Myocyte (in vitro differentiated cells): ENCODE results near the gene LYPLA2. TPM values are rescaled to one million over a fixed set of nuclear protein-coding genes. Genes with fewer than 3 reads are reported as not detected.
"Not testable (repeated sequence)": the region's sequence is repeated elsewhere in the genome, so short reads cannot be mapped to it uniquely, and the experiment has no call there.

ENCODE experiments used
- DNase-seq: peaks from one replicate; pipeline ENCODE4 v3.0.0-alpha.2; 2012; ENCODE audit warnings: low read depth
- total RNA-seq: library from RNA; depleted of rRNA; stranded (reverse); fragments of >200 nt; gene quantifications from 2 replicates; pipeline ENCODE4 v1.2.3, GENCODE V29; 2014

The LYPLA2 gene
- total RNA-seq, 1 donor from 2014 or later = 52.5 TPM

DNA sequence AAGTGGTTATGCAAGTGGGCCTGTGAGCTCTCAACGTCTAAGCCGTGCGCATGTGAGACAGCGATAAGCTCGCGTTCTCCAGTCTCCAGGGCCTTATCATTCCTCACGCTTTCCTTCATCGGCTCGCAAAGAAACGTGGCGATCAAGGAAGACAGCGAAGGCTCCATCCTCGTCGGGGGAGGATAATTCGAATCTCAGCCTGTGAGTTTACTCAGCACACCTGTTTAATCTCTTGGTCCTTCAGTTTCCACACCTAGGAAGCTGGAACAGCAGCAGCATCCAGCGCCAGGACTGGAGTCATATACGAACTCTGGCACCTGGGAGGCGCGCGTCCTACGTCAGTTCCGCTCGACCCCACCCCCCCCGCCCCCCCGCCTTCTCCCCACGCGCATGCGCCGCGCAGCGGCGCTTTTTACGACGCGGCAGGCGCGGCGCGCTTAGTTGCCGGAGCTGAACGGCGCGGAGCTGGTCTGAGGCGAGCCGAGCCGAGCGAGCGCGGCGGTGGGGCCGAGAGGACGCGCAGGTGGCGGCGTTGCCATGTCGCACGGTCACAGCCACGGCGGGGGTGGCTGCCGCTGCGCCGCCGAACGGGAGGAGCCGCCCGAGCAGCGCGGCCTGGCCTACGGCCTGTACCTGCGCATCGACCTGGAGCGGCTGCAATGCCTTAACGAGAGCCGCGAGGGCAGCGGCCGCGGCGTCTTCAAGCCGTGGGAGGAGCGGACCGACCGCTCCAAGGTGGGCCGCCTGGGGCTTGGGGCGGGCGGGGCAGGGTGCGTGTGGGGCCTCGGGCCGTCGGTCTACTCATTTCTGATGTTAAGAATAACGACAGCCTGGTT is 12.7 kb upstream of the LYPLA2 start, which contains the start of gene PITHD1:
TSS of gene PITHD1 (plus strand) at position 440 of the 836 bp plus-strand sequence. CDS start at position 538, 98 bp downstream.
- peak; percentile 83 for DNase-seq

DNA sequence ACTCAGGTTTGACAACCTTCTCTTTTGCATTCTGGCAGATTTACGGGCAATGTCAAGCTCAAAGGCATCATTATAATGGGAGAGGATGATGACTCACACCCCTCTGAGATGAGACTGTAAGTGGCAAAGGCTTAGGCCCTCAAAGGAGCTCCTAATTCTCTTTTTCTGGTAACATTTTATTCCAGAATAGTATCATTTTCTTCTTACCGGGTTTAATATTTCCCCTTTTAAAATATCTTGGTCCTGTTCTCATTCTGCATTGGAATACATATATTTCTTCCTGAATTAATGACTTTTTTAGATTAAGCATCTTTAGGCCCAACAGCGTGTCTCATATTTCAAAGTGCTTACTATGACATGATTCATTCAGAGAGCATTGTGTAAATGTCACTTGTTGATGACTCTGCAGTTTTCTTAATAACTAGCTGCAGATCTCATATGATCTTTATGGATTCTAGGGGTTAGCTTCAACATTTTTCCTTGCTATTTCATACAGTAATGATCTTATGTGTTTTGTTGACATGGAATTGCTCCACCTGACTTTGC is 11.0 kb upstream of the LYPLA2 start:
- DNase-seq = no peak

DNA sequence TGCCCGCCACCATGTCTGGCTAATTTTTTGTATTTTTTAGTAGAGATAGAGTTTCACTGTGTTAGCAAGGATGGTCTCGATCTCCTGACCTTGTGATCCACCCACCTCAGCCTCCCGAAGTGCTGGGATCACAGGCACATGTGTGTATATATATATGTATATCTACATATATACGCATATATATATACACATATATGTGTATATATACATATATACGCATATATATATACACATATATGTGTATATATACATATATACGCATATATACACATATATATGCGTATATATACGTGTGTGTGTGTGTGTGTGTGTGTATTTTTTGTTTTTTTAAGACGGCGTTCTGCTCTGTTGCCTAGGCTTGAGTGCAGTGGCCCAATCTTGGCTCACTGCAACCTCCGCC is 7.8 kb upstream of the LYPLA2 start:
- DNase-seq = not testable (repeated sequence)

DNA sequence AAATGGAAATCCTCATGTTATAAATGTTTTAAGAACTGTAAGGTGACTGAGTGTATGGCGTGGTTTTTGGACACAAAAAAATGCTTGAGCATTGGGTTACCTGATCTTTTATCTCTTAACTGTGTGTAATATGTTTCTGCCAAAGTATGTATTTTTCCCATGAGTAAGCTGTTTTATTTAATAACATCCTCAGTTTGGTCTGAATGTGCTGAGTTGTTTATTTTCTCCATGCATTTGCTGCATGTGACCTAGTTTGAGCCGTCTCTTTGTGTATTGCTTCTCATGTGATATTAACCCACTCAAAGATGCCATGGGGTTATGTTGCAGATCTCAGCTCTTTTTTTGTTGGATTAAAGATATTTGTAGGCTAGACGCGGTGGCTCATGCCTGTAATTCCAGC is 6.1 kb upstream of the LYPLA2 start:
- no peak for DNase-seq

DNA sequence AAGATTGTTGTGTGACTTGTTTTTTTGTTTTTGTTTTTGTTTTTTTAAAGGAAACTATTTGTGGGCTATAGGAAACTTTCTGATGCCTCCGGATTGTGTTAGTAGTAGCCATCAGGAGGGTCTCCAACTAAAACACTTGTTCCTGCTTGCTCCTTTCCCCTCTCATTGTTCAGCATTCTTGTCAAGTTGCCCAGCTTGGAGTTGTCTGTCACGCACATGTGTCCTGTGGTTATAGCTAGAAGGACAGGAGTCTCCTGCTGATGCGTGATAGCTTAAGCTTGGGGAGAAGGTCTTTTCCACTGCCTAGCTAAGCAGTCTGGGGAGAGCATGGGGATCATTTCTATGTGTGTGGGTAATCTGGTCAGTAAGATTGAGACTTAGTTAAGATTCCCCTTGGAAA is 3.2 kb upstream of the LYPLA2 start:
- DNase-seq = peak; percentile 72

DNA sequence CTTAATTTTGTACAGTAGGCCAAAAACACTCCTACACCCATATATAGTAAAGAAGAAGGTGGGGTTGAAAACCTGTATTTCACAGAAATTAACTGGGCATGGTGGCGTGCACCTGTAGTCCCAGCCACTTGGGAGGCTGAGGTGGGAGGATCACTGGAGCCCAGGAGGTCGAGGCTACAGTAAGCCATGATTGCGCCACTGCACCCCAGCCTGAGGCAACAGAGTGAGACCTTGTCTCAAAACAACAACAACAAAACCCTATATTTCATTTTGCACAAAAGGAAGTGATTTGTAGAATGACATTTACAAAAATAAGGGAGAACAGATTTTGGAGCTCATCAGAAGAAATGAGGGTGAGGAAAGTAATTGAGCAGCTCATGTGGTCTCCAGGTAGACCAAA is 2.2 kb upstream of the LYPLA2 start:
- DNase-seq = no peak

DNA sequence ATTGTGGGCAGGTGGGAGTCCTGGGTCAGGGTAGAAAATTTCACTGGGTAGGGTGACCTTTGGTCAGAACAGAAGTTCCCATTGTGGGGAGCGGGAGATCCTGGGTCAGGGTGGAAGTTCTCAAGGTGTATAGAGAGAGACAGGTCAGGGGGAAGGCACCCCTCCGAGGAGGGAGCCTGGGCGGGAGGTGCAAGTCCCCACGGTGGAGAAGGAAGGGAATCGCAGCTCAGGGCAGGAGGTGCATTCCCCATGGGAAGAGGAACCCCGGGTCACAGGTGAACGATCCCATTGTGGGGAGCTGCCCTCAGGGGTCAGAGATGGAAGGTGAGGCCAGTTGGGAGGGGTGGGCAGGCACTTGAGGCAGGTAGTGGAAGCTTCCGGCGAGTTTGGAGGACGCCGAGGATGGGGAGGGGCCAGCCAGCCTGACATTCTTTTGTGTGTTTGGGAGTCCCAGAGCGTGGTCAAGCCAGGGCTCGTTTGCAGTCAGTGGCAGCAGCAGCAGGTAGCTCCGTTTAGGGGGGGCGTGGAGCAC is 637 bp downstream of the LYPLA2 start:
- DNase-seq = no peak

DNA sequence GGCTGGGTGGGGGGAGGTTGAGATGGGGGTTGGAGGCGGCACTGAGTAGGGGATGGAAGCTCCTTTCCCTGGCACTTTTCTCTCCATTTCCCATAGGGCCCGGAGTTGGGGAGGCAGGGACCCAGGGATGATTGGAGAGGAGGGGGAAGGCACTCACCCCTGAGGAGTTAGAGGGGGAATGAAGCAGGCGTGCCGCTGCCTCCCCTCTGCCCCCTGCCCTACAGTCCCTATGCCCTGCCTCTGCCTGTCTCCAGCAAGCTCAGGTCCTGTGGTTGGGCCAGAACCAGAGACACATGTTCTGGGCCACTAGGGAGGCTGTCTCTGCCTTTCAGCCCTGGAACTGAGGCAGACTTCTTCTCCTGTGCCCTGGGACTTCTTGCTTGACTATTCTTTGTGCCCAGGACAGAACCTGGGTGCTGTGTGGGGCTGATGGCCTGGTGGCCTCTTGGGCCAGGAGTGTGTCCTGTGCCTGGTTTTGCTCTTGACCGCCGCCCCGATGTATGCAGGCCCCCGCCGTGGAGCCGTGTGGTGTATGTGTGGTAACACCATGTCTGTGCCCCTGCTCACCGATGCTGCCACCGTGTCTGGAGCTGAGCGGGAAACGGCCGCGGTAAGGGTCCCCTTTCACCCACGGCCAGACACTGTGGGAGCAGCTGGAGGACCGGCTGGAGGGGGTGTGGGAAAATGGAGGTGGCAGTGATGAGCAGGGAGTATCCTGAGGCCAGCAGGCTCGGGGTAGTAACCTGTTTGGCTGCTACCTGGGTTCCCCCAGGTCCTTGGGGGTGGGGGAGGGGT is 1.4 kb downstream of the LYPLA2 start:
- no peak for DNase-seq

DNA sequence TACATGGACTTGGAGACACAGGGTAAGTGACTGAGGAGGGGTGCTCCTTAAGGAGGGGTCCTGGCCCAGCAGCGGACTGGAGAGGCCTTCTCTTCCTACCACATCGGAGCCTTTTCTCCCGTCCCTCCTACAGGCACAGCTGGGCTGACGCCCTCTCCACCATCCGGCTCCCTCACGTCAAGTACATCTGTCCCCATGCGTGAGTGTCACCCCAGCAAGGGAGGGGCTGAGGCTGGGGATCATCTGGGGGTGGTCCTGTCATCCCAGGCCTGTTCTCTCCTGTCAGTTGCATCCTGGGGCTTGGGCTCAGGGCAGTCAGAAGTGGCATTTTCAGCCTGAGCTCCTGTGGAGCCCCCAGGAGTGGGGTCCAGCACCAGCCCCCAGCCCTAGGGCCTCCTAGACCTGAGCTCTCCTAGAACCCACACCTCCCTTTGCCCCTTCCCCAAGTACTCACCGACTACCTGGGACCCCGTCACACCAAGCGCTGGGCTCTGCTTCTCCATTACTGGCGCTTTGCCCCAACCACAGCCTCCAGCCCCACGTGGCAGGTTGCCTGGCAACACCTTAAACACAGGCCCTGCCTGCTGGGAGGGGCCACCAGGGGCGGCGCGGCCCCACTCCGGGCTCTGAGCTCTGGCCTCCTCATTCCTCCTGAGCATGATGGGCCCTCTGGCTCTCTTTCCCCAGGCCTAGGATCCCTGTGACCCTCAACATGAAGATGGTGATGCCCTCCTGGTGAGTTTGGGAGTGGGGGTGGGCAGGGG is 2.3 kb downstream of the LYPLA2 start:
- no peak for DNase-seq

DNA sequence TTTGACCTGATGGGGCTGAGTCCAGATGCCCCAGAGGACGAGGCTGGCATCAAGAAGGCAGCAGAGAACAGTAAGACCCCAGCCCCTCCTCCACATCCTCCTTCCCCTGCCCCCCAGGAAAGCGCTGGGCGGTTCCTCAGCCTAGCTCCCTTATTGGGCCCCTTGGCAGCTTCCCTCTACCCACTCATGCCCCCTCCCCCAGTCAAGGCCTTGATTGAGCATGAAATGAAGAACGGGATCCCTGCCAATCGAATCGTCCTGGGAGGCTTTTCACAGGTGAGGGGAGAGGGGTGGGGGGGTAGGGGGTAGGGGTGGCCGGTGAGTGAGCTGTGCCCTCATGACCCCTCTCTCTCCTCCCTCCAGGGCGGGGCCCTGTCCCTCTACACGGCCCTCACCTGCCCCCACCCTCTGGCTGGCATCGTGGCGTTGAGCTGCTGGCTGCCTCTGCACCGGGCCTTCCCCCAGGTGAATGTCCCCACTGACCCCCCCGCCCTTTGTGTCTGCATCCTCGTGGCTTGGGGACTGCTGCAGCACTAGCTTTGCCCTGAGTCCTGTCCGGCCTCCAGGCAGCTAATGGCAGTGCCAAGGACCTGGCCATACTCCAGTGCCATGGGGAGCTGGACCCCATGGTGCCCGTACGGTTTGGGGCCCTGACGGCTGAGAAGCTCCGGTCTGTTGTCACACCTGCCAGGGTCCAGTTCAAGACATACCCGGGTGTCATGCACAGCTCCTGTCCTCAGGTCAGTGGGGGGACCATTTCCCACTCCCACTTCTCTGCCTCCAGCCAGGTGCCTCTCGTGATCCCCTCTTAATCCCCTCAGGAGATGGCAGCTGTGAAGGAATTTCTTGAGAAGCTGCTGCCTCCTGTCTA is 3.2 kb downstream of the LYPLA2 start:
- DNase-seq = no peak

DNA sequence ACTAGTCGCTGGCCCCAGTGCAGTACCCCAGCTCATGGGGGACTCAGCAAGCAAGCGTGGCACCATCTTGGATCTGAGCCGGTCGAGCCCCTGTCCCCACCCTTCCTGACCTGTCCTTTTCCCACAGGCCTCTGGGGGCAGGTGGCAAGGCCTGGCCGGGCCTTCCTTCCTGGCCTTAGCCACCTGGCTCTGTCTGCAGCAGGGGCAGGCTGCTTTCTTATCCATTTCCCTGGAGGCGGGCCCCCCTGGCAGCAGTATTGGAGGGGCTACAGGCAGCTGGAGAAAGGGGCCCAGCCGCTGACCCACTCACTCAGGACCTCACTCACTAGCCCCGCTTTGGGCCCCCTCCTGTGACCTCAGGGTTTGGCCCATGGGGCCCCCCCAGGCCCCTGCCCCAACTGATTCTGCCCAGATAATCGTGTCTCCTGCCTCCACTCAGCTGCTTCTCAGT is 3.8 kb downstream of the LYPLA2 start:
- not testable (repeated sequence) for DNase-seq

DNA sequence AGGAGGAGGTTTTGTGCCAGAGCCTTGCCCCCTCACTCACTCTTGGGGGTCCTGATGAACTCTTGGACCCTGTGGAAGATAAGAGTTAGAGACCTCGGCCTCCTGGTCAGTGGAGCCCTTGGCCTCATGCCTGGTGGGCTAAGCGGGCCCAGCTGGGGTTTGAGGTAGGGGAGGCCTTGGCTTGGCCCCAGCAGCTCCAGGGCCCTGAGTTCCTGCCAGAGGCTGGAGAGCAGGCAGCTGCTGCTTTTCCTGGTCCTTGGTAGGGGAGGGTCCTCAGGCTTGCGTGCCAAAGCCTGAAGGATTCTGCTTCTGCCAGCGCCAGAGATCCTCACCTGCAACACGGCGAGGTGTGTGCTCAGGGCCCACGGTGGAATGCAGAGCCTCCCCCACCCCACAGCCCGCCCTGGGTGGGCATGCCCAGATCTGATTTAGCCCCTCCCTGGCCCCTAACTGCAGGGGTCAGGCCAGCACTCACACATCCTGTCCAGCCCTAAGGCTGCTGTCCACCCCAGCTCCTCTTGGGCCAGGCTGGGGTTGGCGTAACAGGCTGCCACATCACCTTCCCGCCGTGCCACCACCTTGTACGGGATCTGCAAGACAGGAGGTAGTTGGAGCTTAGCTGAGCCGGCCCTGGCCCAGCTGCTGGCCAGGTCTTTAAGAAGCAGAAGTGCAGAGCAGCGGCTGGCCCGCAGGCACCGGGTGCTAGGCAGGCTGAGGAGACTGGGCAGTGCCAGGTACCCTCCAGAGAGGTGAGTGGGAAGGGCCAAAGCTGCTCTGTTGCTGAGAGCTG is 4.9 kb downstream of the LYPLA2 start:
- no peak for DNase-seq

DNA sequence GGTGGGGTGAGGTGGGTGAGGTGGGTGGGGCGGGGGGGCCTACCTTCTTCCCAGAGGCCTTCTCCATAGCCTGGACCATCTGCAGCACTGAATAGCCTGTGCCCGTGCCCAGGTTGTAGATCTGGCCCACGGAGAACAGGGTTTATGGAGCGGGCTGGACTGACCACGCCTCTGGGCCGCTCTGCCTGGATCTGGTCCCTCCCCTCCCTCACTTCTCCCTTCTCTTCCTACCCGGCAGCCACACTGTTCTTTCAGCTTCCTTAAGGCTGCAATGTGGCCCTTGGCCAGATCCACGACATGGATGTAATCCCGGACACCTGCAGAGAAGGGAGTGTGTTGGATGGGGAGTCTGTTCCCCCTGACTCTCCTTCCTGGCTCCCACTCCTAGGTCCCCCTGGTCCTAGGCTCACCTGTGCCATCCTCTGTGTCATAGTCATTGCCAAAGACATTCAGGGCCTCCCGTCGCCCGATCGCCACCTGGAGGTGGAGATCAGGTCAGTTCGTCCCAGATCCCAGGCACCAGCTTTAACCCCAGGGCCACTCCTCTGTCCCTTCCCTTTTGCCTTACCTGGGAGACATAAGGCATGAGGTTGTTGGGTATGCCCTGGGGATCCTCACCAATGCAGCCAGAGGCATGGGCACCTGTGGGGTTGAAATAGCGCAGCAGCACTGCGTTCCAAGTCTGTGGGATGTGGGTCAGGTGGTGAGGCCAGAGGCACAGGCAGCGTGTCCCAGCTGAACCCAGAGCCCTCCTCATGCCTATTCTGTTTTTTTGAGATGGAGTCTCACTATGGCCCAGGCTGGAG is 5.7 kb downstream of the LYPLA2 start:
- DNase-seq = no peak

DNA sequence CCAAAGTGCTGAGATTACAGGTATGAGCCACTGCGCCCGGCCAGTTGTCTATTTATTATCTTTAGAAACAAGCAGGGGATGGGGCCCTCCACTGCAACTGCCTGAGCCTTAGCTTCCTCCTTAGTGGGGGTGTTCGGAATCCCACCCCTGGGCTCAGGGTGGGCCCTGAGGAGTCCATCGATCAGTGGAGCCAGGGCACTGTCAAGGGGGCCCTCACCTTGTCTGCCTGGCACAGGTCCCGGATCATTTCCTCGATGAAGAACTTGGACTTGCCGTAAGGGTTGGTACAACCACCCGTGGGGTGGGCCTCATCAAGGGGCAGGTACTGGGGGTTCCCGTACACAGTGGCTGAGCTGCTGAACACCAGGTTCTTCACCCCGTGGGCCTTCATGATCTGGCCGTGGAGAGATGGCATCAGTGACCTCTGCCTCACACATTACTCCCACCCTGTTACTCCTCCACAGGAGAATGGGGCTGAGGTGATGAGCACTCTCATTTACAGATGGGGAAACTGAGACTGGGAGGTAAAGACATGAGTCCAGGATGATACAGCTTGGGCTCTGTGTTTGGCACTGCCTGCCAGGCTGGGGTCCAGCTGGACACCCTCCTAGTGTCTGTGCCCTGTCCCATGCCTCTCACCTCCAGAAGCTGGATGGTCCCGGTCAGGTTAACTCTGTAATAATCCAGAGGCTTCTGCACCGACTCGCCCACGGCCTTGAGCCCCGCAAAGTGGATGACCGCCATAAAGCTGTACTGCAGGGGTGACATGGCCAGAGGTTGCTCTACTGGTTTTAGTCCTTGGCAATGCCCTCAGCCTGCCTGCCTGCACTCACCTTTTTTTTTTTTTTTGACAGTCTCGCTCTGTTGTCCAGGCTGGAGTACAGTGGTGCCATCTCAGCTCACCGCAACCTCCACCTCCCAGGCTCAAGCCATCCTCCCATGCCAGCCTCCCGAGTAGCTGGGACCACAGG is 6.8 kb downstream of the LYPLA2 start:
- DNase-seq = no peak

DNA sequence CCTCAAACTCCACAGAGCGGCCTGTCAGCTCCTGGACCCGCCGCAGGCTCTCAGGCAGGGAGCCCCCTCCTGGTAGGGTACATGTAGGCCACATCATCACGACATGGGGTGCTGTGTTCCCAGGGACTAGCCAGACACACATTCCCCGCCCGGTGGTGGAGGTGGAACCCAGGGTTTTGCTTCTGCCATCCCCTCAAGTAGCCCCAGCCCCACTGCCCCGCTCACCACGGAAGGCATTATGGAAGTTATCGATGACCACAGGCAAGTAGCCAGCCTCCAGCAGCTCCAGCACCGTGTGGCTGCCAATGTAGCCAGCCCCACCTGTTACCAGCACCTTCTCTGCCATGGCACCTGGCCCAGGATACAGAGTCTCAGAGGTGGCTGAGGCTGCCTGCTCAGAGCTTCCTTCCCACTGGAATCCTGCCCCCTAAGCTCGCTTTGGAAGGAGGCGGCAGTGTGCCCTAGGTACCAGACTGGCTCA is 7.8 kb downstream of the LYPLA2 start:
- DNase-seq = no peak

DNA sequence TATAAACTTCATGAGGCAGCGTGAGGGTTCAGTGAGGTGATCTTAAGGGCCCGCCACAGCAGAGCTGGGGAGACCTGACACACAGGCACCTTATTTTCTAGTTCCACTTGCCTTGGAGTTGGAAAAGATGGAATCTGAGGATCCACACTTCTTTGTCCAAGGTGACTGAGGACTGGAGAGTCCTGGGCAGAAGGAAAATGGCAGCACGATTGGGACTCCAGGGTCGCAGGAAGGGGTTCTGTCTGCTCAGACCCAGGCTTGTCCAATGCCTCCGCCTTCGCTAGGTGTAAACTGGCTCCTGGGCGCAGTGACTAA is 8.3 kb downstream of the LYPLA2 start:
- DNase-seq = no peak
